GM19468 (cell line): ENCODE results near the gene PCDH15.
"Not testable (repeated sequence)": the region's sequence is repeated elsewhere in the genome, so short reads cannot be mapped to it uniquely, and the experiment has no call there.

Experiments
- ATAC-seq: cut with Tn5 transposase; IDR thresholded peaks from one replicate; pipeline ENCODE4 v1.9.1; 2021; ENCODE audit warnings: mild to moderate bottlenecking, moderate library complexity, moderate number of reproducible peaks; ENCODE audit not compliant: unreplicated experiment; ENCODE audit errors: extremely low read depth

Gene PCDH15

GRCh38 chr10:54585572-54585971 lies 215.5 kb downstream of the PCDH15 start:
- ATAC-seq, result no peak

- no peak for ATAC-seq
These were observed 223.3 kb downstream of the PCDH15 start for GRCh38 chr10:54577682-54578081.

- no peak for ATAC-seq
These were observed 224.5 kb downstream of the PCDH15 start for GRCh38 chr10:54576541-54576940.

- no peak for ATAC-seq
These were observed 241.5 kb downstream of the PCDH15 start for GRCh38 chr10:54559498-54559897.

- ATAC-seq, result no peak
These were observed 247.0 kb downstream of the PCDH15 start for GRCh38 chr10:54554028-54554427.

GRCh38 chr10:54550016-54550415 lies 251.0 kb downstream of the PCDH15 start:
- no peak for ATAC-seq

- ATAC-seq, result no peak
These were observed 269.7 kb downstream of the PCDH15 start for GRCh38 chr10:54531296-54531695.

- ATAC-seq, result no peak
These were observed 270.7 kb downstream of the PCDH15 start for GRCh38 chr10:54530299-54530698.

GRCh38 chr10:54525816-54526215 lies 275.2 kb downstream of the PCDH15 start:
- ATAC-seq, result no peak

- ATAC-seq, result not testable (repeated sequence)
These were observed 285.8 kb downstream of the PCDH15 start for GRCh38 chr10:54515244-54515643.

GRCh38 chr10:54503863-54504262 lies 297.2 kb downstream of the PCDH15 start:
- ATAC-seq, result no peak

GRCh38 chr10:54501929-54502328 lies 299.1 kb downstream of the PCDH15 start:
- ATAC-seq, result no peak

GRCh38 chr10:54496852-54497251 lies 304.2 kb downstream of the PCDH15 start:
- ATAC-seq, result no peak

GRCh38 chr10:54487743-54488142 lies 313.3 kb downstream of the PCDH15 start:
- ATAC-seq, result no peak

GRCh38 chr10:54485971-54486370 lies 315.1 kb downstream of the PCDH15 start:
- no peak for ATAC-seq

- no peak for ATAC-seq
These were observed 316.8 kb downstream of the PCDH15 start for GRCh38 chr10:54484186-54484585.

- no peak for ATAC-seq
These were observed 322.4 kb downstream of the PCDH15 start for GRCh38 chr10:54478601-54479000.

- no peak for ATAC-seq
These were observed 323.3 kb downstream of the PCDH15 start for GRCh38 chr10:54477738-54478137.

GRCh38 chr10:54470324-54470631 lies 330.8 kb downstream of the PCDH15 start:
- ATAC-seq, result no peak

- ATAC-seq, result no peak
These were observed 331.3 kb downstream of the PCDH15 start for GRCh38 chr10:54469587-54470323.

- ATAC-seq, result no peak
These were observed 346.8 kb downstream of the PCDH15 start for GRCh38 chr10:54454271-54454670.

GRCh38 chr10:54449056-54449455 lies 352.0 kb downstream of the PCDH15 start:
- ATAC-seq, result no peak
